ENCODE data around the gene SLC39A10. TPM values are rescaled to one million over a fixed set of nuclear protein-coding genes. Genes with fewer than 3 reads are reported as not detected.

SLC39A10 gene, protein sequence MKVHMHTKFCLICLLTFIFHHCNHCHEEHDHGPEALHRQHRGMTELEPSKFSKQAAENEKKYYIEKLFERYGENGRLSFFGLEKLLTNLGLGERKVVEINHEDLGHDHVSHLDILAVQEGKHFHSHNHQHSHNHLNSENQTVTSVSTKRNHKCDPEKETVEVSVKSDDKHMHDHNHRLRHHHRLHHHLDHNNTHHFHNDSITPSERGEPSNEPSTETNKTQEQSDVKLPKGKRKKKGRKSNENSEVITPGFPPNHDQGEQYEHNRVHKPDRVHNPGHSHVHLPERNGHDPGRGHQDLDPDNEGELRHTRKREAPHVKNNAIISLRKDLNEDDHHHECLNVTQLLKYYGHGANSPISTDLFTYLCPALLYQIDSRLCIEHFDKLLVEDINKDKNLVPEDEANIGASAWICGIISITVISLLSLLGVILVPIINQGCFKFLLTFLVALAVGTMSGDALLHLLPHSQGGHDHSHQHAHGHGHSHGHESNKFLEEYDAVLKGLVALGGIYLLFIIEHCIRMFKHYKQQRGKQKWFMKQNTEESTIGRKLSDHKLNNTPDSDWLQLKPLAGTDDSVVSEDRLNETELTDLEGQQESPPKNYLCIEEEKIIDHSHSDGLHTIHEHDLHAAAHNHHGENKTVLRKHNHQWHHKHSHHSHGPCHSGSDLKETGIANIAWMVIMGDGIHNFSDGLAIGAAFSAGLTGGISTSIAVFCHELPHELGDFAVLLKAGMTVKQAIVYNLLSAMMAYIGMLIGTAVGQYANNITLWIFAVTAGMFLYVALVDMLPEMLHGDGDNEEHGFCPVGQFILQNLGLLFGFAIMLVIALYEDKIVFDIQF
- total RNA-seq: 10 to 100 TPM; 31.8 to 58.4 (median 45.3) TPM

- Histone ChIP-seq H3K4me3 (peak within 1 kb of the TSS; percentile 78 to 98 (median 86)), H3K27ac (peak within 1 kb of the TSS; percentile 90 to 94), H3K4me1 (replicated peaks in 1 of 2) (peaks cover 4 to 11% of the 10 kb centered on the region in 2 donors)
- WGBS, 10 experiments: 0 to 3% (median 0%) methylated on average over 1 to 11 of the region's 85 CpGs; no CpG with 5 or more reads in 4 of the 10 experiments
- in situ Hi-C loops (cut with MboI; ENCODE audit: low pct_unique_long_range_greater_than_20kb in 2 of 9, low sequenced_read_pairs in 9 of 9, unreplicated experiment in 9 of 9): loop anchor here in 2 of 9 experiments (25.0 kb wide), 3 partner anchors 280 to 405 kb away; partner anchors contain the start of gene DNAH7 (in 2 of the 2)
- ATAC-seq (replicated peaks in 6 of 8): peak; percentile 73 to 93 (median 86)
Measured at GRCh38 chr2:195656859-195657633, at the start of gene SLC39A10. Gene SLC39A10 (plus strand): TSS chr2:195657226. CDS start chr2:195680043, 22,817 bp downstream.

GRCh38 chr2:195608768-195609454, 48.1 kb upstream of the SLC39A10 start:
- in situ Hi-C loops (cut with MboI; ENCODE audit: low pct_unique_long_range_greater_than_20kb in 2 of 9, low sequenced_read_pairs in 9 of 9, unreplicated experiment in 9 of 9): no loop called here
- WGBS, 10 experiments: 33 to 100% (median 86%) methylated on average over 1 to 6 of the region's 7 CpGs
- Histone ChIP-seq H3K4me3 (no peak overlapping the region), H3K4me1 (replicated peaks in 1 of 2) (peaks cover 3 to 5% of the 10 kb centered on the region in 2 donors), H3K27ac (no peak overlapping the region)
- no peak for ATAC-seq (replicated peaks in 6 of 8)

- in situ Hi-C loops (cut with MboI; ENCODE audit: low pct_unique_long_range_greater_than_20kb in 2 of 9, low sequenced_read_pairs in 9 of 9, unreplicated experiment in 9 of 9): no loop called here
- H3K4me3 ChIP-seq: no peak overlapping the region
- no peak overlapping the region for H3K27ac ChIP-seq
- H3K4me1 ChIP-seq (replicated peaks in 1 of 2): peaks cover 6 to 8% of the 10 kb centered on the region in 2 donors
- no peak for ATAC-seq (replicated peaks in 6 of 8)
Measured at GRCh38 chr2:195610717-195611116, 46.3 kb upstream of the SLC39A10 start.

GRCh38 chr2:195612611-195613495, 44.2 kb upstream of the SLC39A10 start:
- in situ Hi-C loops (cut with MboI; ENCODE audit: low pct_unique_long_range_greater_than_20kb in 2 of 9, low sequenced_read_pairs in 9 of 9, unreplicated experiment in 9 of 9): no loop called here
- Histone ChIP-seq H3K4me1 (replicated peaks in 1 of 2) (peaks cover 6 to 8% of the 10 kb centered on the region in 2 donors), H3K27ac (no peak overlapping the region), H3K4me3 (no peak overlapping the region)
- peak in 3 of 8 experiments; percentile 30 to 74 (median 49) for ATAC-seq (replicated peaks in 6 of 8)
- WGBS, 10 experiments: 0 to 65% (median 22%) methylated on average over 1 to 3 of the region's 3 CpGs; no CpG with 5 or more reads in 1 of the 10 experiments

DNA sequence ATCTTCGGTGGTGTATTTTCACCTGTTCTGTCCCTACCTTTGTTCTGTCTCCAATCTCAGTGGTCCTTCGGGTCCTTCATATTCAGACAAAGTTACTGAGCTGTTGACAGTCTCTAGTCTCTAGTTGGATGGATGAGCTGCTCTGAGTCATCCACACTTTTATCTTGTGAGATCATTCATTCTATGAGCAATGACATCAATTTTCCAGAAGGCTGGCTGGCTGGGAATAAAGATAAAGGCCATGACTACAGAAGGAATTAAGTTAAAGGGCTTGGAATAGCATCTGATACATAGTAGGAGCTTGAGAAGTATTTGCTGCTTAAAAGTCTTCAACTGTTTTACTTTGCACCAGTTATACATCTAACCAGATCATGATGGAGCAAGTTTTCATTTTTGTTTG, 43.1 kb upstream of the SLC39A10 start:
- in situ Hi-C loops (cut with MboI; ENCODE audit: low pct_unique_long_range_greater_than_20kb in 2 of 9, low sequenced_read_pairs in 9 of 9, unreplicated experiment in 9 of 9): no loop called here
- peak; percentile 24 to 99 (median 96) for ATAC-seq (replicated peaks in 6 of 8)
- Histone ChIP-seq H3K4me1 (replicated peaks in 1 of 2) (peaks cover 6 to 8% of the 10 kb centered on the region in 2 donors), H3K4me3 (no peak overlapping the region), H3K27ac (no peak overlapping the region)
- 0 to 49% (median 22%) methylated on average over 2 of the region's 2 CpGs; no CpG with 5 or more reads in 3 of the 10 experiments for WGBS, 10 experiments

- in situ Hi-C loops (cut with MboI; ENCODE audit: low pct_unique_long_range_greater_than_20kb in 2 of 9, low sequenced_read_pairs in 9 of 9, unreplicated experiment in 9 of 9): no loop called here
- 33 to 100% (median 84%) methylated on average over 1 to 3 of the region's 3 CpGs for WGBS, 10 experiments
- Histone ChIP-seq H3K4me1 (replicated peaks in 1 of 2) (peaks cover 0 to 3% of the 10 kb centered on the region in 2 donors), H3K27ac (no peak overlapping the region), H3K4me3 (no peak overlapping the region)
- no peak for ATAC-seq (replicated peaks in 6 of 8)
Measured at GRCh38 chr2:195619590-195619989, 37.4 kb upstream of the SLC39A10 start.

- in situ Hi-C loops (cut with MboI; ENCODE audit: low pct_unique_long_range_greater_than_20kb in 2 of 9, low sequenced_read_pairs in 9 of 9, unreplicated experiment in 9 of 9): no loop called here
- ATAC-seq (replicated peaks in 6 of 8): no peak
- Histone ChIP-seq H3K4me1 (replicated peaks in 1 of 2) (no peaks in the 10 kb centered on the region), H3K4me3 (no peak overlapping the region), H3K27ac (no peak overlapping the region)
- WGBS, 10 experiments: 33 to 93% (median 86%) methylated on average over 1 to 3 of the region's 3 CpGs; no CpG with 5 or more reads in 2 of the 10 experiments
Measured at GRCh38 chr2:195620501-195620900, 36.5 kb upstream of the SLC39A10 start.

- in situ Hi-C loops (cut with MboI; ENCODE audit: low pct_unique_long_range_greater_than_20kb in 2 of 9, low sequenced_read_pairs in 9 of 9, unreplicated experiment in 9 of 9): no loop called here
- no peaks in the 10 kb centered on the region for H3K4me1 ChIP-seq (replicated peaks in 1 of 2)
- H3K4me3 ChIP-seq: no peak overlapping the region
- ATAC-seq (replicated peaks in 6 of 8): peak in 5 of 8 experiments; percentile 22 to 57 (median 52)
- H3K27ac ChIP-seq: no peak overlapping the region
Measured at GRCh38 chr2:195622966-195623365, 34.1 kb upstream of the SLC39A10 start.

- in situ Hi-C loops (cut with MboI; ENCODE audit: low pct_unique_long_range_greater_than_20kb in 2 of 9, low sequenced_read_pairs in 9 of 9, unreplicated experiment in 9 of 9): no loop called here
- no peak for ATAC-seq (replicated peaks in 6 of 8)
- no peak overlapping the region for H3K4me3 ChIP-seq
- H3K27ac ChIP-seq: no peak overlapping the region
- no peaks in the 10 kb centered on the region for H3K4me1 ChIP-seq (replicated peaks in 1 of 2)
- WGBS, 10 experiments: 21 to 89% (median 60%) methylated on average over 1 to 2 of the region's 2 CpGs; no CpG with 5 or more reads in 1 of the 10 experiments
Measured at GRCh38 chr2:195626507-195626906, 30.5 kb upstream of the SLC39A10 start.

DNA sequence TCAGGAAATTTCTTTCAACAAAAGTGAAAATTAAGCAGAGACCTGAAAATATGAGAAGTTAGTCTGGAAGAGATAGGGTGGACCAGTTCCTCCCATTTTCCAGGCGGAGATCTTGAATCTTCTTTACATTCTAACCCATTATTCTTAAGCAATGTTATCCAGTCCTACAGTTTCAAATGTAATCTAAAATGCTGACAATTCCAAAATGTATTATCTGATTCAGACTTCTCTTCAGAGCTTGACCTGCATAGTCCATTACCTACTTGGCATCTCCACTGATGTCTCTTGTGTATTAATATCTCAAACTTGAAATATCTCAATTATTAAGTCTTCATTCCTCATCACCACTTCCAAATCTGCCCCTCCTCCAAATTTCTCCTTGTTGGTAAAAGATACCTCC, 28.4 kb upstream of the SLC39A10 start:
- ATAC-seq (replicated peaks in 6 of 8): no peak
- Histone ChIP-seq H3K4me1 (replicated peaks in 1 of 2) (no peaks in the 10 kb centered on the region), H3K4me3 (no peak overlapping the region), H3K27ac (no peak overlapping the region)
- in situ Hi-C loops (cut with MboI; ENCODE audit: low pct_unique_long_range_greater_than_20kb in 2 of 9, low sequenced_read_pairs in 9 of 9, unreplicated experiment in 9 of 9): no loop called here
- WGBS, 10 experiments: 0 to 100% (median 95%) methylated on average over 1 of the region's 1 CpG; no CpG with 5 or more reads in 4 of the 10 experiments

DNA sequence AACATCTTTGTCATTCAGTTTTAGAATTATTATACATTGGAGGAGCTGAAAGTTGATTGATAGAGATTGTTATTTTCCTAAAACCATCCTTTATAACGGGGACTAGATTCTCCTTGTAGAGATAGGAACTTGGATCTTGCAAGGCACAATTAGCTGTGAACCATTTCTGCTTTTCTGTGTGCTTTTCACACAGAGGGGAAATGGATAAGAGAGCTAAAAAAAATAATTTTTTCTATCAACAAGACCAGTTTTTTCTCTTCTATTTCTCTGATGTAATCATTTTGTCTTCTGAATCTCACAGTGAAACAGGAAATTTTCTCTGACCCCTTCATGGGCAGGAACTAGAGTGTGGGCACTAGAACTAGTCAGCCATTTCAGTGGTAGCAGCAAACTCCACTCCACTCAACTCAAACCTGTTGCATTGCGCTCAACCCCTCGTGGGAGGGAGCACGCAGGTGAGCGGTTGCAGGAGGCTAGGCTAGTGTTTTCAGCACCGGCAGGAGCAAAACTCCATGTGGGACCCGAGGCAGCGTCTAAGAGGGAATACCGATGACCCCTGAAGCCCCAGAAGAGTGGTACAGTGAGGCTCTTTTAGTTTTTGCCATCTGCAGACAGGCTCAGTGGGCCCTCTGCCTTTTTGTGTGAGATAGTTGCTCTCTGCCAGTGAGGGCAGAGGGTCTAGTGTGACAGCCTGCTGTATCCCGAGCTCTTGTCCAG, 24.0 kb upstream of the SLC39A10 start:
- WGBS, 10 experiments: 33 to 100% (median 86%) methylated on average over 1 to 10 of the region's 10 CpGs; no CpG with 5 or more reads in 1 of the 10 experiments
- no peak overlapping the region for H3K27ac ChIP-seq
- ATAC-seq (replicated peaks in 6 of 8): no peak
- in situ Hi-C loops (cut with MboI; ENCODE audit: low pct_unique_long_range_greater_than_20kb in 2 of 9, low sequenced_read_pairs in 9 of 9, unreplicated experiment in 9 of 9): no loop called here
- H3K4me1 ChIP-seq (replicated peaks in 1 of 2): no peaks in the 10 kb centered on the region
- H3K4me3 ChIP-seq: no peak overlapping the region
